Neuronal stem cell (in vitro differentiated cells): Measurements from ENCODE around the gene KRTAP10-1.

ENCODE experiments used
- DNase-seq: peaks from one replicate; pipeline ENCODE4 v3.0.0-alpha.2; 2013; ENCODE audit warnings: low spot score
- H2AFZ ChIP-seq: one replicate; pipeline ENCODE4 v1.6.1; 2013; ENCODE audit warnings: mild to moderate bottlenecking, low read length, inconsistent platforms
- H2AK5ac ChIP-seq: 2 replicates; pipeline ENCODE4 v1.6.1; 2013; ENCODE audit warnings: low read depth, mild to moderate bottlenecking, inconsistent platforms, low read length, moderate library complexity, mixed read lengths
- H2BK120ac ChIP-seq: 2 replicates; pipeline ENCODE4 v1.6.1; 2013; ENCODE audit warnings: low read depth, mild to moderate bottlenecking, inconsistent platforms, low read length, moderate library complexity, mixed read lengths
- H2BK12ac ChIP-seq: one replicate; pipeline ENCODE4 v1.6.1; 2013; ENCODE audit warnings: low read length, inconsistent platforms
- H2BK15ac ChIP-seq: 2 replicates; pipeline ENCODE4 v1.6.1; 2013; ENCODE audit warnings: mild to moderate bottlenecking, low read length, inconsistent platforms, mixed read lengths
- H2BK5ac ChIP-seq: one replicate; pipeline ENCODE4 v1.6.1; 2013; ENCODE audit warnings: inconsistent platforms, mild to moderate bottlenecking, low read length, moderate library complexity
- H3K14ac ChIP-seq: one replicate; pipeline ENCODE4 v1.6.1; 2013; ENCODE audit warnings: low read length, inconsistent platforms
- H3K18ac ChIP-seq: 2 replicates; pipeline ENCODE4 v1.6.1; 2013; ENCODE audit warnings: low read length, inconsistent platforms
- H3K23ac ChIP-seq: 2 replicates; pipeline ENCODE4 v1.6.1; 2013; ENCODE audit warnings: low read depth, mild to moderate bottlenecking, mixed read lengths, low read length, inconsistent platforms; ENCODE audit not compliant: poor library complexity
- H3K27ac ChIP-seq: replicated peaks from 3 replicates; pipeline ENCODE4 v1.5.1; 2013; ENCODE audit warnings: low read length, inconsistent platforms
- H3K27me3 ChIP-seq, 3 experiments: 2 replicates each; pipeline ENCODE4 v1.6.1; 2013; ENCODE audit warnings: low read length in 3 of 3, mild to moderate bottlenecking in 2 of 3, inconsistent platforms in 1 of 3, low read depth in 1 of 3, mixed read lengths in 1 of 3, moderate library complexity in 1 of 3; ENCODE audit not compliant: control insufficient read depth in 3 of 3, insufficient read depth in 3 of 3
- H3K36me3 ChIP-seq, 2 donors: replicated peaks in 1 of 2; 2 replicates each; pipeline ENCODE4 v1.6.1; 2013; ENCODE audit warnings: low read length in 2 of 2; ENCODE audit not compliant: control insufficient read depth in 2 of 2, insufficient read depth in 2 of 2
- H3K4ac ChIP-seq: 2 replicates; pipeline ENCODE4 v1.6.1; 2013; ENCODE audit warnings: inconsistent platforms, mild to moderate bottlenecking, low read length, moderate library complexity
- H3K4me1 ChIP-seq, 2 donors: 1 replicate in 1 of 2; 2 replicates in 1 of 2; pipeline ENCODE4 v1.6.1; 2013; ENCODE audit warnings: low read length in 2 of 2, low read depth in 1 of 2; ENCODE audit not compliant: control insufficient read depth in 2 of 2, insufficient read depth in 1 of 2
- H3K4me2 ChIP-seq: one replicate; pipeline ENCODE4 v1.6.1; 2013; ENCODE audit warnings: mild to moderate bottlenecking, low read length, inconsistent platforms; ENCODE audit not compliant: insufficient read depth, poor library complexity, severe bottlenecking
- H3K4me3 ChIP-seq, 2 donors: 2 replicates each; pipeline ENCODE4 v1.5.1; 2013; ENCODE audit warnings: low read length in 2 of 2, mild to moderate bottlenecking in 2 of 2, inconsistent platforms in 1 of 2, moderate library complexity in 1 of 2
- H3K79me1 ChIP-seq: one replicate; pipeline ENCODE4 v1.6.1; 2013; ENCODE audit warnings: low read depth, mild to moderate bottlenecking, inconsistent platforms, low read length, moderate library complexity
- H3K9ac ChIP-seq: one replicate; pipeline ENCODE4 v1.6.1; 2013; ENCODE audit warnings: mild to moderate bottlenecking, low read depth, low read length, inconsistent platforms; ENCODE audit not compliant: poor library complexity
- H3K9me3 ChIP-seq, 2 donors: replicated peaks in 1 of 2; 2 replicates each; pipeline versions ENCODE3 to v1.6.1; 2013; ENCODE audit warnings: low read length in 2 of 2, mild to moderate bottlenecking in 2 of 2, inconsistent platforms in 1 of 2, low read depth in 1 of 2, mixed read lengths in 1 of 2, moderate library complexity in 1 of 2; ENCODE audit not compliant: control insufficient read depth in 2 of 2, insufficient read depth in 1 of 2
- H4K8ac ChIP-seq: one replicate; pipeline ENCODE4 v1.6.1; 2013; ENCODE audit warnings: low read depth, mild to moderate bottlenecking, inconsistent platforms, low read length, moderate library complexity
- H4K91ac ChIP-seq: one replicate; pipeline ENCODE4 v1.6.1; 2013; ENCODE audit warnings: low read length, low read depth, mild to moderate bottlenecking, inconsistent platforms; ENCODE audit not compliant: poor library complexity
- WGBS, 2 donors: extraction: QIAGEN DNeasy Blood & Tissue Kit; methylation state at CpG; one replicate each; pipeline ENCODE4 v1.1.7; 2013; ENCODE audit warnings: missing lambda C conversion rate in 2 of 2, mixed read lengths in 1 of 2; ENCODE audit not compliant: insufficient read length in 2 of 2, insufficient replicate concordance in 1 of 2; ENCODE audit errors: extremely low coverage in 2 of 2; 5-methylcytosine and 5-hydroxymethylcytosine counted together

The KRTAP10-1 gene

DNA sequence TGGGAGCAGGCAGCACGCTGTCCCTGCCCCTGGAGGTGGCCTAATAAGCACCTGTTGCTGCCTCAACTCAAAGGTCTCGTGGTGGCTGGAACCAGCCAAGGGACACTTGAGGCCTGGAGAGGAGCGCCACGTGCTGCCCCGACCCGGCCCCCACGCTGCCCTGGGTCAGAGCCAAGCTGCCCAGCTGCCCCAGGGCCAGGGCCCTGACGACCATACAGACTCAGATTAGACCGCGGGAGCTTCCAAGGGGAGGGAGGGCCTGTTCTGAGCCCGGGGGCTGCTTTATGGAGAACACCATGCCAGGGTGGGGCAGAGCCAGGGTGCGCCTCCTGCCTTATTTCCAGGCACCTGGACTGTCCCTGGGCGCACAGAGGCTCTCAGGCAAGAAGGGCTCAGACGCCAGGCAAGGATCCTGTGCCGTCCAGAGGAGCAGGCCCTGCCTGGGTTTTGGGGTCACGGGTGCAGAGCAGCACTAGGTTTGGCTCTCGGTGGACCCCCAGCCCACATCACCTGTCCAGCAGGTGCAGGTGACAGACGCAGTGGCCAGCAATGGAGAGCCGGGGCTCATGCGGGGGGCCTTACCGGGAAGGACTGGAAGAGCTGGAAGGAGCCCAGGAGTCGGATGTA is 18.6 kb downstream of the KRTAP10-1 start:
- no peak overlapping the region for H3K4me2 ChIP-seq
- no peak overlapping the region for H2BK120ac ChIP-seq
- H2BK5ac ChIP-seq, result peak overlapping the region; percentile 15
- H3K18ac ChIP-seq, result peak overlapping the region; percentile 81
- no peak overlapping the region for H3K9ac ChIP-seq
- no peaks in the 10 kb centered on the region for H3K4me1 ChIP-seq
- no peak overlapping the region for H4K91ac ChIP-seq
- no peak overlapping the region for H4K8ac ChIP-seq
- no peak overlapping the region for H3K27ac ChIP-seq
- H2BK15ac ChIP-seq, result no peak overlapping the region
- no peaks in the 10 kb centered on the region for H3K27me3 ChIP-seq
- no peaks in the 10 kb centered on the region for H3K79me1 ChIP-seq
- peak overlapping the region; percentile 77 for H3K23ac ChIP-seq
- H2AFZ ChIP-seq, result no peak overlapping the region
- WGBS, 2 donors, result no CpG with 5 or more reads among the region's 22 CpGs
- no peaks in the 10 kb centered on the region for H3K36me3 ChIP-seq
- peaks cover 0 to 10% of the 10 kb centered on the region in 2 donors for H3K9me3 ChIP-seq
- DNase-seq, result no peak
- H3K4ac ChIP-seq, result no peak overlapping the region
- H3K14ac ChIP-seq, result no peak overlapping the region
- no peak overlapping the region for H2BK12ac ChIP-seq
- no peak overlapping the region for H3K4me3 ChIP-seq
- peak overlapping the region; percentile 85 for H2AK5ac ChIP-seq

DNA sequence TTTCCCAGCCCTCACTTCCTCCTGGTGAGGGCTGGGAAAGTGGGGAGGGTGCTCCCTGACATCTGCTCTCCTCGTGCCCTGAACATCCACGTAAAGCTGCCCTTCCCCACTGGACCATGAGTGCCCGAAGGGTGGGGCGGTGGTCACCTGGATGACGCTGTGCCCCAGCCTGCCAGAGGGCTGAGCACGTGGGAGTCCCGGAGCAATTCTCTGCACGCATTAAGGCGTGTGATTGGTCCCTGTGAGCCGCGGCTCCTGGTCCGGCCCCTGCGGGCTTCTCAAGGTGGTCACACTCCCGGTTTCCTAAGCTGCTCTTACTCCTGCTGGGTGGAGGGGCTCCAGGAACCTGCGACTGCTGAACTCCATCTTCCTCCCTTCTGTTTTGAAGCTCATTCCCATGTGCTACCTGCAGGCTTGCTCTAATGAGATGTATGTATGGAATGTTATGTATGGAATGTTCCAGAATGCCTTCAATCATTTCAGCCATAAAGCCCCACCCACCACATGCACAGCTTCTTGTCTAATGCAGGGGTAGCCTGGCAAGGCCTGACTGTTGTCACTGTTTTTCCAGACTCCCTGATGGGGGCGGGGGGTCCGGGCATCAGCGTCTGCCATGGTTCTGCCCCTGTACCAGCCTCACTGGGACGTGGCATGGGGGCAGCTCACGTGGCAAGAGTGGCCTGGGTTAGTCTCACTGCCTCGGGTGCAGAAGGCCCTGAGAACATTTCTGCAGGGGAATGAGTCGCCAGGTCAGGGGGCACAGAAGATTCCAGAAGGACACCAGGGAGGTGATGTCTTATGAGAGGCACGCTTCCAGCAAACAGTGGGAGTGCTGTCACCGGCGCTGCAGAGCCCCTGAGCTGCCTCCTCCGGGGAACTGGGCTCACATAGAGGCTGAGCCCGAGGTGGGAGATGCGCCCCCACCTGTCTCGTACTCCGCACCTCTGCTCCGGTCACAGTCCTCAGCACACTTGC is 19.4 kb downstream of the KRTAP10-1 start:
- Histone ChIP-seq H2BK15ac (peak overlapping the region; percentile 93), H2BK12ac (no peak overlapping the region), H3K23ac (peak overlapping the region; percentile 77), H3K36me3 (no peaks in the 10 kb centered on the region), H3K27me3 (no peaks in the 10 kb centered on the region), H3K79me1 (no peaks in the 10 kb centered on the region), H3K4me1 (no peaks in the 10 kb centered on the region), H3K14ac (no peak overlapping the region), H4K8ac (no peak overlapping the region), H3K18ac (peak overlapping the region; percentile 88), H2BK120ac (no peak overlapping the region), H3K4ac (no peak overlapping the region), H3K9me3 (peaks cover 0 to 10% of the 10 kb centered on the region in 2 donors), H3K4me3 (no peak overlapping the region), H4K91ac (no peak overlapping the region), H3K27ac (no peak overlapping the region), H2AFZ (no peak overlapping the region), H3K9ac (no peak overlapping the region), H2AK5ac (peak overlapping the region; percentile 85), H3K4me2 (no peak overlapping the region), H2BK5ac (peak overlapping the region; percentile 55)
- no CpG with 5 or more reads among the region's 31 CpGs for WGBS, 2 donors
- no peak for DNase-seq

DNA sequence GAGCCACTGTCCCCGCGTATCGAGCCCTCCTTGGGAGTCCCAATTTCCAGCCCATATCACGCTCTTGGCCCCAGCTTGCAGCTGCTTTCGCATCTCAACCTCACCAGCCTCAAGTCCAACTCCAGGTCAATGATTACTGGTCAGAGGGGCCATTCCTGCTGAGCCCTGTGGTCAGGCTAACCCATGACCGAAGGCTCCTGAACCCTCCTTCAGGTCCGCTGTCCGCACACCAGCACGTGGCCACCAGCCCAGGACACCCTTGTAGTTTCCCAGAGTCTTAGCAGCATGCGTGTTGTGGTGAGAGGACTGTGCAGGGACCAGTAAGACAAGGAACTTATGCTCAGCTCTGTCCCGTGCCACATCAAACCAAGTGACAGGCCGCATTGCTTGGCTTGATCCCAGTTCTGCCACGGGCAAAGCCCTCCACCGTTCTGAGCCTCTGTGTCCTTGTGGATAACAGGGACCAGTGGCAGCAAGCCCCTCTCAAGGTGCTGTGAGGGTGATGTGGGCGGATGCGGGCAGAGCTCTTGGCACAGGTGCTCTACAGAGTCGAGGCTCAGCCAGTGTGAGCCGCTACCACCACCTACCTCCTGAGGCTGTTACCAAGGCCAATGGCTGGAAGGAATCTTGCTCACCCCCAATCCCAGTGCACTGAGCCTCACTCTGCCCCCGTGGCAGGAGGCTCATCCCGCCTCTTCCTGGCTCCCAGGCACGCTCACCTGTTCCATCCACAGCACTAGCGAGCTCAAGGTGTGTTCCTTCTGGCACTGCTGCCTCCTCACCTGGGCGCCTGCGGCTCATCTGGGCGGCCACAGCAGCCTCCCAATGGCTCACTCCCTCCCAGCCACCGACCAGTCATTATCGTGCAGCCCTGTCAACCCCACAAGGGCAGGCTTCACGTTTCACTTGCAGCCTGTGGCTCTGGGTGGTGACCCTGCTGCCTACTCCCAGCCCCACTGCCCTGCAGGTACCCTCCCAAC is 20.4 kb downstream of the KRTAP10-1 start:
- Histone ChIP-seq H2BK120ac (no peak overlapping the region), H3K79me1 (no peaks in the 10 kb centered on the region), H3K27ac (no peak overlapping the region), H3K27me3 (no peaks in the 10 kb centered on the region), H3K9ac (no peak overlapping the region), H3K14ac (no peak overlapping the region), H3K18ac (peak overlapping the region; percentile 88), H2BK5ac (peak overlapping the region; percentile 55), H2BK15ac (peak overlapping the region; percentile 93), H3K36me3 (no peaks in the 10 kb centered on the region), H3K4me2 (no peak overlapping the region), H2AK5ac (peak overlapping the region; percentile 40), H2AFZ (no peak overlapping the region), H3K23ac (peak overlapping the region; percentile 74), H4K8ac (no peak overlapping the region), H2BK12ac (no peak overlapping the region), H3K9me3 (peaks cover 0 to 8% of the 10 kb centered on the region in 2 donors), H3K4me1 (no peaks in the 10 kb centered on the region), H4K91ac (peak overlapping the region; percentile 41), H3K4ac (no peak overlapping the region), H3K4me3 (no peak overlapping the region)
- DNase-seq, result no peak
- WGBS, 2 donors, result no CpG with 5 or more reads among the region's 28 CpGs
